ENCODE results near the gene SETD7. TPM values are rescaled to one million over a fixed set of nuclear protein-coding genes. Genes with fewer than 3 reads are reported as not detected.

The SETD7 gene
- total and polyA plus RNA-seq, 2 of the 4 experiments (the other 2 are of a cell fraction) = 17.0 to 46.6 TPM

- H3K14ac ChIP-seq (replicated peaks; ENCODE audit: low read depth, low read length) = no peak overlapping the region
- ChIA-PET CTCF (interaction anchor here (0.6 kb wide), 1 partner anchor 370 kb away, joined by 3 read pairs; no protein-coding TSS in a partner anchor), POLR2A (ENCODE audit: unreplicated experiment) (no interaction called here)
- BruUV-seq (replicated peaks) = no TSS peak
- H3K56ac ChIP-seq (ENCODE audit: extremely low read depth, insufficient read depth, low read length) = no peak overlapping the region
- no peak overlapping the region for H4K91ac ChIP-seq (ENCODE audit: insufficient read depth, low read depth, low read length)
- no peaks in the 10 kb centered on the region for H3K36me3 ChIP-seq (ENCODE audit: control insufficient read depth, insufficient read depth, low read length)
- H2BK15ac ChIP-seq (ENCODE audit: low read depth, low read length) = no peak overlapping the region
- intact Hi-C loops (cut with micrococcal nuclease) = no loop called here
- 100% methylated on average over 3 of the region's 5 CpGs; no CpG with 5 or more reads in 1 of the 2 experiments for WGBS, 2 experiments (ENCODE audit: extremely low coverage in 2 of 2, insufficient read length in 1 of 2)
- no peak overlapping the region for H3K4me3 ChIP-seq (ENCODE audit: insufficient read depth, low read depth, low read length)
- ATAC-seq (ENCODE audit: low read depth) (no peak), DNase-seq (no peak)
- no peaks in the 10 kb centered on the region for H3K79me1 ChIP-seq (ENCODE audit: low read depth in 1 of 2, low read length in 2 of 2)
- TF ChIP-seq MXI1 (IDR thresholded peaks at IDR 0.05; ENCODE audit: borderline replicate concordance, low read depth, low read length) (no peak), BHLHE40 (IDR thresholded peaks at IDR 0.05; ENCODE audit: low read depth, low read length) (no peak)
- dilution Hi-C loops (cut with HindIII; ENCODE audit: low sequenced_read_pairs, unreplicated experiment) = no loop called here
- no peak overlapping the region for H2AFZ ChIP-seq (replicated peaks; ENCODE audit: low read length, poor library complexity)
- H4K5ac ChIP-seq (ENCODE audit: low read depth, low read length) = no peak overlapping the region
- H2AK5ac ChIP-seq (ENCODE audit: low read depth, low read length) = no peak overlapping the region
- H3K27me3 ChIP-seq (ENCODE audit: control insufficient read depth, insufficient read depth, low read length) = no peaks in the 10 kb centered on the region
- H2BK5ac ChIP-seq (ENCODE audit: low read depth, low read length, poor library complexity, severe bottlenecking) = no peak overlapping the region
- H2AK9ac ChIP-seq (replicated peaks; ENCODE audit: low read depth, low read length, poor library complexity) = no peak overlapping the region
- H4K8ac ChIP-seq (ENCODE audit: low read depth in 2 of 2, low read length in 2 of 2) = no peak overlapping the region
- H4K20me1 ChIP-seq (ENCODE audit: insufficient read depth, low read length) = no peaks in the 10 kb centered on the region
- no peak overlapping the region for H3K9ac ChIP-seq (ENCODE audit: low read depth, low read length)
- H3K9me1 ChIP-seq (ENCODE audit: insufficient read depth, low read length) = peaks cover 6% of the 10 kb centered on the region
- no peaks in the 10 kb centered on the region; the same call in 1 of the 2 replicates for H3K9me3 ChIP-seq (ENCODE audit: control insufficient read depth, insufficient read depth, low read length)
- no peak overlapping the region for H3K4ac ChIP-seq (ENCODE audit: low read depth, low read length)
- no peak overlapping the region for H3K27ac ChIP-seq (ENCODE audit: insufficient read depth, low read length)
- no peak overlapping the region for H2BK120ac ChIP-seq (ENCODE audit: low read depth, low read length)
- no peak overlapping the region for H3K4me2 ChIP-seq (ENCODE audit: low read depth, low read length)
- peaks cover 18% of the 10 kb centered on the region for H3K4me1 ChIP-seq (ENCODE audit: control insufficient read depth, insufficient read depth, low read length)
- H3K18ac ChIP-seq (ENCODE audit: low read depth, low read length) = no peak overlapping the region
- no peak overlapping the region for H3K23ac ChIP-seq (ENCODE audit: low read depth, low read length)
- in situ Hi-C loops (cut with MboI; ENCODE audit: low sequenced_read_pairs) = no loop called here
- peak overlapping the region; percentile 8; the same call in 1 of the 2 replicates for H2BK20ac ChIP-seq (ENCODE audit: low read depth, low read length)
Measured at GRCh38 chr4:139594591-139595185, 38.7 kb upstream of the SETD7 start.
